ENCODE measurements around the gene TPST1.
"Not testable (repeated sequence)": the region's sequence is repeated elsewhere in the genome, so short reads cannot be mapped to it uniquely, and the experiment has no call there.

TPST1 gene

GRCh38 chr7:66396052-66396451, 190.9 kb downstream of the TPST1 start:
- not testable (repeated sequence) for DNase-seq

GRCh38 chr7:66398841-66399240, 193.7 kb downstream of the TPST1 start:
- DNase-seq, result not testable (repeated sequence)

- DNase-seq, result no peak
These were observed 194.4 kb downstream of the TPST1 start for GRCh38 chr7:66399566-66399965.

- no peak for DNase-seq
These were observed 195.3 kb downstream of the TPST1 start for GRCh38 chr7:66400400-66400799.

- DNase-seq, result not testable (repeated sequence)
These were observed 196.0 kb downstream of the TPST1 start for GRCh38 chr7:66401126-66401525.

GRCh38 chr7:66401932-66402331, 196.8 kb downstream of the TPST1 start:
- not testable (repeated sequence) for DNase-seq

GRCh38 chr7:66403564-66403963, 198.4 kb downstream of the TPST1 start:
- no peak for DNase-seq

- no peak for DNase-seq
These were observed 204.4 kb downstream of the TPST1 start for GRCh38 chr7:66409493-66409892.
